Activated CD4-positive, alpha-beta T cell treated with anti-CD3 and anti-CD28 coated beads, Interleukin-10, Interleukin-2, amounts not matched to agents 100 ng/mL and 50 ng/mL, durations not matched to agents 16 hours and 8 hours (primary cell): ENCODE results near the gene TCAIM.
A peak's percentile ranks its signal among the peaks of the same experiment; 100 is the strongest.
"Not testable (repeated sequence)": the region's sequence is repeated elsewhere in the genome, so short reads cannot be mapped to it uniquely, and the experiment has no call there.

Experiments
- DNase-seq: peaks from one replicate; pipeline ENCODE4 v3.0.0-alpha.2; 2020

The TCAIM gene

GRCh38 chr3:44416031-44417030, 77.8 kb downstream of the TCAIM start:
- no peak for DNase-seq

GRCh38 chr3:44418118-44418517, 79.6 kb downstream of the TCAIM start:
- not testable (repeated sequence) for DNase-seq

- no peak for DNase-seq
These were observed 80.0 kb downstream of the TCAIM start for GRCh38 chr3:44418549-44418948.

- no peak for DNase-seq
These were observed 80.8 kb downstream of the TCAIM start for GRCh38 chr3:44419116-44419922.

- no peak for DNase-seq
These were observed 81.5 kb downstream of the TCAIM start for GRCh38 chr3:44419923-44420650.

GRCh38 chr3:44420676-44421075, 82.1 kb downstream of the TCAIM start:
- no peak for DNase-seq

GRCh38 chr3:44421280-44421679, 82.7 kb downstream of the TCAIM start:
- no peak for DNase-seq

GRCh38 chr3:44424758-44425157, 86.2 kb downstream of the TCAIM start:
- no peak for DNase-seq

- DNase-seq: no peak
These were observed 89.1 kb downstream of the TCAIM start for GRCh38 chr3:44427683-44428082.

GRCh38 chr3:44428910-44429309, 90.3 kb downstream of the TCAIM start:
- DNase-seq: no peak

- DNase-seq: no peak
These were observed 90.9 kb downstream of the TCAIM start for GRCh38 chr3:44429459-44429858.

GRCh38 chr3:44430466-44430865, 91.9 kb downstream of the TCAIM start:
- DNase-seq: no peak

- no peak for DNase-seq
These were observed 96.4 kb downstream of the TCAIM start for GRCh38 chr3:44434834-44435510.

- DNase-seq: no peak
These were observed 97.6 kb downstream of the TCAIM start for GRCh38 chr3:44436181-44436580.

GRCh38 chr3:44437800-44438199, 99.2 kb downstream of the TCAIM start:
- DNase-seq: no peak

GRCh38 chr3:44439499-44440295, 101.1 kb downstream of the TCAIM start:
- peak; percentile 88 for DNase-seq

- DNase-seq: peak; percentile 25
These were observed 104.2 kb downstream of the TCAIM start for GRCh38 chr3:44442596-44443309.

GRCh38 chr3:44444437-44444836, 105.9 kb downstream of the TCAIM start:
- DNase-seq: no peak

- no peak for DNase-seq
These were observed 106.5 kb downstream of the TCAIM start for GRCh38 chr3:44444896-44445691.

GRCh38 chr3:44445786-44446185, 107.2 kb downstream of the TCAIM start:
- DNase-seq: no peak
